ENCODE data around the gene FJX1.

Gene FJX1

DNA sequence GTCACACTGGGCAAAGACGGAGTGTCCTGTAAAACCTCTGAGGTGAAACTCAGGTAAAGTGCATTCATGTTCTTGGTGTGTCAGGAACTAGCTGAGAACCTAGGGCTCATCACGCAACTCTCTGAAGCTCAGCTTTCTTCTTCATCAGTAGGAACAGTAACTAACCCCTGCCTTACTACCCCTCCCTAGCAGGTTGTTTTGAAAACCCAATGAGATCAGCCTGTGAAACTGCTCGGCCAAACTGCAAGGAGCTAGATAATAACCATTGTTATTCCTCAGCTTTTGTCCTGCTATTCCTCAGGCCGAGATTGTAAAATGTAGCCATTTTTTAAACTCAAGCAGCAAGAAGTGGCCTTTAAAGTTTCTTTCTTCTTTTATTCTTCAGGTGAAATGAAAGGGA is 9.8 kb upstream of the FJX1 start:
- DNase-seq, result no peak

DNA sequence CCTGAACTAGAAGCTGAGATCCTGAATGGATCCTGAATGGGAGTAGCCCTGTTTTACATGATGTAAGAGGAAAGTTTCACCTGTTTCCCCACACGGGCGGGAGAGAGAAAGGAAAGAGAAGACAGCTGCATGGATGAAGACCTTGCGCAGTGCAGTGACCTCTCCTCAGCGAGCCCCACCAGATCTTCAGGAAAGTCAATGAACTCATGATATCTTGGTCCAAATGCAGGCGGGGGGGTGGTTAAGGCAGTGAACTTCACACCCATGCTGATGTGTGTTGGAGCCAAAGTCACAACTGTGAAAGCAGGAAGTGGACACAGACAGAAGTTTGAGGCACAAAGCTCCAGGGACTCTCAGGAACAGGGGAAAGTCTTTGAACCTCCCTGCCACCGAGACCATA is 8.6 kb upstream of the FJX1 start:
- no peak for DNase-seq

DNA sequence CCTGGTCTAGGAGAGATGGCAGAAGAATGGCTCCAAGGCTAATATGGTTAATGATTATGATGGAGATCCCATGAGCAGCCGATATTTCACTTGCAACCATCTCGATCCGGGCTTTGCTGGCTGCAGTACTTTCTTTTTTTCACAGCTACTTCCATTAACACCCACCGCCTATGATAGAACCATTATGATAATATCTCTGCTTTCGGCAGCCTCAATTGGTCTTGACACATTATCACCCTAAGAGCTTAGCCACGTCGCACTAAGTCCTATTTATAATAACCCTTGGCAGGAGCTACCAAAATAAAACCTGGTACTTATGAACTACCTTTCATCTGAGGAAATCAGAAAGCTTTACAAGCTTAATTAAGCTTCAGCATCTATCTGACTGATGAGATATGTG is 7.6 kb upstream of the FJX1 start:
- no peak for DNase-seq

DNA sequence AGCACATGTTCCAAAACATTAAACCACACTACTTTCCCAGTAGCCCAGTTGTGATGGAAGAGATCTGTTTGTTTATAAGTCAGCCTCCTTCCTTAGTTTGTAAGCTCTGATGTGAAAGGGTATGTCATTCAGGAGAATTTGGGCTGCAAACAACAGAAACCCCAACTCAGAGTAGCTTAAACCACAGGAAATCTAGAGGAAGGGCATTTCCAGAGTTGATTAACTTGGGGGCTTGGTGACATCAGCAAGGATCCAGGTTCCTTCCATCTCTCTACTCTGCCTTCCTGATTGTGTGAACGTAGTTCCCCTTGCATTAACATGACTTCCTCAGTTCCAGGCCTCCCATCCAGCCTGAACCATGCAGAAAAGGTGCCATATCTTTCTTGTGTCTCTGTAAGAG is 6.5 kb upstream of the FJX1 start:
- DNase-seq, result no peak

DNA sequence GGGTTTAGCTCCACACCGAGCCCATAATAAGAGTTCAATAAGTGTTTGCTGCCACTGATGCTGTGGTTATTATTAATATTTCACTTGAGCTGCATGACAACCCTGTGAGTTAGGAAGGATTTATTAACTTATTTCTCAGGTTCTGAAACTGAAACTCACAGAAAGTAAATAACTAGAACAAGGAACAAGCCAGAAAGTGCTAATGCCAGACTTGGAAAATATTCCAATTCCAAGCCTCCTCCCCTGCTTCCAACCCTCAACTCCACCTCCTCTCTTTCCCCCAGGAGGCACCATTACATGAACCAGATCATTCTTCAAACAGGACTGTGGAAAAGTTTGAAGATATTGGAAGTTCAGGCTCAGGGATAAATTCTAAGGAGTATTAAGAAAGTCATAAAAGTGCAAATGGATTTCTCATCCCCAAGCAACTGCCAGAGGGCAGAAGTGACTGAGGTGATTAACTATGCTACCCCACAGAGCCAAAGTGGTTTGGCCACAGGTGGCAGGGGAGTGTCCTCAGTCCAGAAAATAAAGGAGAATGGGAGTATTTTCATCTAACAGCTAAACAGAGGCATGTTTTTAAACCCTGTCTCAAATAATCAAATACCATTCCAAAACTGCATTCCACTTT is 3.2 kb upstream of the FJX1 start:
- DNase-seq, result peak; percentile 38

DNA sequence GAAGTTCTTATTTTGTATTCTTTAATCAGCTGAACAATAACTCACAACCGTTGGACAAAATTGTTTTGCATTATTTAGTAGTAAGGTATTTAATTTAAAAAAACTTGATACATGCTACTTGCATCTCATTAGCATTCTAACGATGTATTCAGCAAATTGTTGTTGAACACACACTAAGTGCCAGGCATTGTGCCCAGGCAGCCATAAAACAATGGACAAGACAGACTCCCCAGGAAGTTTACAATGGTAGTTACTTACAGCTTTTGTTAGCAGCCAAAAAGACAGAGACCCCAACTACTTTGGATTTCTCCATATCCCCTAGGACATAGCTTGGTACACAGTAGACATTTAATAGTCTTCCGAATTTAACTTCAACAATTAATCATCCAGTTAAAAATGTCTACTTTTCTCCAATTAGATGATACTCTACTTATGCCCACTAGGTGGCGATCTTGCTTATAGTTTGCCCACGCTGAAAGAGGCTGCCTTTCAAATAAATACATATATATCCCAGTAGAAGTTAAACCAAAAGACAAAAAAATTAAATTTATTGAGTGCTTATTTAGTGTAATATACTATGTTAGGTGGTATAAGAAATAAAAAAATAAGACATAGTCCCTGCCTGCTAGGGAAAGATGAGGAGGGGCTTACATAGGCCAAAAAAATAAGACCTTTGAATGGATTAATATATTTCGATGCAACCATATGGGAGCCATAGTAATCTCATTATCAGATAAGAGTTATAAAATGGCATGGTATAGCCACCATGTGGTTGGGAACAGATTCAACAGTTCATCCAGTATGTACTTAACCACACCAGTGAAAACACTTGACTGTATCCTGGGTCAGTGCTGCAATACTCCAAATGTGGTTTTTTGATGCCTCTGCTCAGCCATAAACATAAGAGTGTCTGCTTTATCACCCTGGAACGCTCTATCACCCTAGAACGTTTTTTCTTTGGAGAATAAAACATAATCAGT is 2.0 kb upstream of the FJX1 start:
- peak; percentile 52 for DNase-seq

DNA sequence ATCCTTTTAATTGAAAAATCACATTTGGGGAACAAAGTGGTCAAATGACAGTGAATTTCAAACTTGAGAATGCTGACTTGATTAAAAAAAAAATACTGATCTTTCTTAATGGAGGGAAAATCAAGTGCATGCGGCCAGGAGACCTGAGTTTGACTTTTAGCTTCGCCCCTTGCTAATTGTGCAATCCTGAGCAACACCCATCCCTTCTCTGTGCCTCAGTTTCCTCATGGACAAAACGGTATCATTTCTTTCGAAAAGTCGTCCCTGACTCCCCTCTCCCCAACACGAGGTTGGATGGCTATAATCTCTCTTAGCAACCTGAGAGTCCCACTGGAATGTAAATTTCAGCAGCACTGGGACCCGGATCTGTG is 959 bp upstream of the FJX1 start:
- no peak for DNase-seq

DNA sequence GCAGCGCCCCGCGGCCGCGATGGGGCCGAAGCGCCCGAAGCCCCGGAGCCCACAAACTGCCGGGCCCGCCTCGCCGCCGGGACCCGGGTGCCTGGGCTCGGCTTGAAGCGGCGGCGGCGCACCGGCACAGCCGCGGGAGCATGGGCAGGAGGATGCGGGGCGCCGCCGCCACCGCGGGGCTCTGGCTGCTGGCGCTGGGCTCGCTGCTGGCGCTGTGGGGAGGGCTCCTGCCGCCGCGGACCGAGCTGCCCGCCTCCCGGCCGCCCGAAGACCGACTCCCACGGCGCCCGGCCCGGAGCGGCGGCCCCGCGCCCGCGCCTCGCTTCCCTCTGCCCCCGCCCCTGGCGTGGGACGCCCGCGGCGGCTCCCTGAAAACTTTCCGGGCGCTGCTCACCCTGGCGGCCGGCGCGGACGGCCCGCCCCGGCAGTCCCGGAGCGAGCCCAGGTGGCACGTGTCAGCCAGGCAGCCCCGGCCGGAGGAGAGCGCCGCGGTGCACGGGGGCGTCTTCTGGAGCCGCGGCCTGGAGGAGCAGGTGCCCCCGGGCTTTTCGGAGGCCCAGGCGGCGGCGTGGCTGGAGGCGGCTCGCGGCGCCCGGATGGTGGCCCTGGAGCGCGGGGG is 346 bp downstream of the FJX1 start:
- DNase-seq, result peak; percentile 60

DNA sequence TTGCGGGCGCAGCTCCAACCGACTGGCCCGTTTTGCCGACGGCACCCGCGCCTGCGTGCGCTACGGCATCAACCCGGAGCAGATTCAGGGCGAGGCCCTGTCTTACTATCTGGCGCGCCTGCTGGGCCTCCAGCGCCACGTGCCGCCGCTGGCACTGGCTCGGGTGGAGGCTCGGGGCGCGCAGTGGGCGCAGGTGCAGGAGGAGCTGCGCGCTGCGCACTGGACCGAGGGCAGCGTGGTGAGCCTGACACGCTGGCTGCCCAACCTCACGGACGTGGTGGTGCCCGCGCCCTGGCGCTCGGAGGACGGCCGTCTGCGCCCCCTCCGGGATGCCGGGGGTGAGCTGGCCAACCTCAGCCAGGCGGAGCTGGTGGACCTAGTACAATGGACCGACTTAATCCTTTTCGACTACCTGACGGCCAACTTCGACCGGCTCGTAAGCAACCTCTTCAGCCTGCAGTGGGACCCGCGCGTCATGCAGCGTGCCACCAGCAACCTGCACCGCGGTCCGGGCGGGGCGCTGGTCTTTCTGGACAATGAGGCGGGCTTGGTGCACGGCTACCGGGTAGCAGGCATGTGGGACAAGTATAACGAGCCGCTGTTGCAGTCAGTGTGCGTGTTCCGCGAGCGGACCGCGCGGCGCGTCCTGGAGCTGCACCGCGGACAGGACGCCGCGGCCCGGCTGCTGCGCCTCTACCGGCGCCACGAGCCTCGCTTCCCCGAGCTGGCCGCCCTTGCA is 1.0 kb downstream of the FJX1 start:
- DNase-seq, result peak; percentile 80

DNA sequence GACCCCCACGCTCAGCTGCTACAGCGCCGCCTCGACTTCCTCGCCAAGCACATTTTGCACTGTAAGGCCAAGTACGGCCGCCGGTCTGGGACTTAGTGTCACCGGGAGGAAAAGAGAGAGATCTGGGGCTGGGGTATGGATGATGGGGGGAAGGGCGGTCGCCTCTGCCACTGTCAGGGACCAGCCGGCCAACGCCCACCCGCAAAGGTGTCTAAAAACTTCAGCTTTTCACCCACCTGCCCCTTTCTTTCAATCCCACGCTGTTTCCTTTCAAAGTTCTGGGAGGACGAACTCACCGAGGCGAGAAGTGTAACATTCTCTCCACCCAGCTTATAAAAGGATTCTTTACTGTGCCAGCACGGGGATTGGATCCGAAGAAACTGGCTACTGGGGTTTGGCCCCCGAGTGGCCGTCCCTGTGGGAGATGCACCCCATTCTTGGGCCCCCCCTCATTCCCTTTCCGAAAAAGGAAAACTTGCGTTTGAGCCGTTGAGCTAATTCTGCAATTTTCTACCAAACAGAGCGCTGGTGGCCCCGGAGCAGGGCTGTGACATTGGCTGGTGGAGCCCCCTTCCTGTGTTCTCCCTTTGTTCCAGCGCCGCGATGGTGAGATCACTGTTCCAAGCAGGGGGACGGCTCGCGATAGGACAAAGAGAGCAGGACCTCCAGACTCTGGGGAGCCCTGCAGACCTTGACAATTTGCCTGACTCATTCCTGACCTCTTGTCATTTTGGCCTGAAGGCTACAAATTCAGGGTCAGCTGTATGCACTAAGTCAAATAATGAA is 1.8 kb downstream of the FJX1 start:
- DNase-seq, result peak; percentile 69

DNA sequence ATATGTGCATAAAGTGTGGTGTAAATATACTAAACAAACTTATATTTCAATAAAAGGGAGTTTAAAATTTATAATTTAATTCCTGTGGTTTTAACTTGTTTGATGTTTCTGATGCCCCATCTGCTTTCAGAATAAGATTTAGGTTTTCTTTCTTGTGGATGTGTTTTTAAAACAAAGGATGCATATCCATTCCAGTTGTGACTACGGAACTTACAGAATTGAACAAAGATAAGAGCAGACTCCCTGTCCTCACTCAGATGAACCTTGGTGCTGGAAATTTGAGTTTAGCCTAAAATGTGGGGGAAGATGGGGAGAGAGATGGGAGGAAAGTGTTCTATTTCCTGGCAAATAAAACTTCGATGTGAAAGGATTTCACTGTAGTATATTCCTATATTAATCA is 2.5 kb downstream of the FJX1 start:
- DNase-seq, result no peak

DNA sequence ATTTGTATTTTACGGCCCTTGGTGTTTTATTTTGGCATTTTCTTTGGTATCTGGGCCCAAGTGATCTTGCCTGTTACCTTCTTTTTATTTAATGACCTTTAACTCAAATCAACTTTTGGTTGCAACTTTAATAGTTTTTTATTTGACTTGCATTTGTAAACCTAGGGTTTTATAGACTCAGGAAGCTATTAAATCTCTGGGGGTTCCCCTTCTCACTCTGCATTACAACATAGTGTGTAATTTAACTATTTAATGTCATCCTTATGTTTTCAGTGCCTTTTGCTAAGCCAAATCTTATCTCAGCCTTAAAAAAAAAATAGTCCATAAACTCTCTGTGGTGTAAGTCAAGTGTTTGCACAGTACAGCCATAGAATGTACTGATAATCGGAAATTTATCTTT is 3.4 kb downstream of the FJX1 start:
- no peak for DNase-seq

DNA sequence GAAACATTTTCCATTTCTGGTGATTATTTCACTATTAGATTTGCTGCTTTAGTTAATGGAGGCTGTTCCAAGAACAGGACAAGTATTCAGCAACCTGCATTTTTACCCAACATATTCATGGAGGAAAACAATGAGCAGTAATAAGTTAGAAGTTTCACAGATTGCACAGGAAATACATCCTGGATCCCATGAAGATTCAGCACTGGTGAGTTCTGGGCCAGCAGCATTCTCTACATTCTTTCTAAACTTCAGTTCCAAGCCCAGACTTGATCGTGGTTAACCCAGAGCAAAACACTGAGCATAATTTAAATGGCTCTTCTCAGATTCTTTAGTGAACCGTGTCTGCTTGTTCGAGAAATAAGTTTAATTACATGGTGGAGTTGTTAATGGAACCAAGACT is 3.8 kb downstream of the FJX1 start:
- no peak for DNase-seq

DNA sequence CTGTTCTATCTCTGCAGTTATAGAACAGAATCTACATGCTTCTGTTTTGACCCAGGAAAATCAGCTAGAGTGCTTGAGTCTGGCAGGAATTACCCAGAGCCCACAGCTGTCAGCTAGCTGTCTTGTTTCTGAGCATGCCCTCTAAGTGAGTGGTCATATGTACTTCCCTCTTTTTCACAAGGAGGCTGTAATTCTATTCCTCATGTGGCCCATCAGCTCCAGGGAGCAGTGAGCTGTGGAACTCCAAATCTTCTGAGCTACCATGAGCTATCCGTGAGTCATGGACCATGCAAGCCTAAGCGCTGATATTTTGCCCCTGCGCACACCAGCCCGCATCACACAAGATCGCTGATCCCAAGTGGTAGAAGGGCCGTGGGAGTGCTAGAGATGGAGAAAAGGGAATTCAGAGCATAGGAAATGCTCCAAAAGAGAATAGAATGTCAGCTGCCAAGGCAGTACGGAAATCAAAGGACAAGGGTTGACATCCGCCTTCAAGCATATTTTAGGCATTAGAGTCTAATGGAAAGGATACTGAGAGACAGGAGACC is 5.4 kb downstream of the FJX1 start:
- DNase-seq, result no peak

DNA sequence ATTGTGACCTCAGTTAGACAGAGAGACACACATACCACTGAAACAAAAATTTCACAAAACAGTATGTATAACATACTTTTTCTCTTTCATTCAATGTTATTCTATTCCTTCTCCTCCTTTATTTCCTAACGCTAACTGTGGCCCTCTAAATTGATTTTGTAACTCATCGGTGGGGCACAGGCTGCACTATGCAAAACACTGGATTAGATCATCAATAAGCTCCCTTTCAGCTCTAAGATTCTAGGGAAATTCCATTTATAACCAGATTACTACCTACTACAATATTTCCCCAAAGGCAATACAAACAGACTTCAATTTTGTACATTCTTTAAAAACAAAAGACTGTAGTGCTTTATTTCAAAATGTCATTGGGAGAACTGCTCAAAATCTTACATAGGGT is 6.1 kb downstream of the FJX1 start:
- no peak for DNase-seq

DNA sequence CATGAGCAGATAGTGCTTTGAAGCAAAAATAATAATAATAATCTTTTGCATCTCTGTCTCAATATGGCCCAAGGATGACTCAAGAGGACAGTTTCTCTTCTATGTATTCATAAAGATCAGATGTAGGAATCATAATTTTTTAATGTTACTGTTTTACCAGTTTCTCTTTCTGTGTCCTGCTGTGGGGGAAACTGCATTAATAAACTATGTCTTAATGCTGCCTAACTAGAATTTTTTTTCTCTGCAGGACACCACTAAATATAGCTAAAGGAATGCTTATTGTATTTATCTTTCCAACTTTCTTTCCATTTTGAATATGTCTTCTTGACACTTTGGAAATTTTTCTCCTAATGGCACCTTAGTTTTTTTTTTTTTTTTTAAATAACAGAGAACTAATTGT is 6.5 kb downstream of the FJX1 start:
- no peak for DNase-seq

DNA sequence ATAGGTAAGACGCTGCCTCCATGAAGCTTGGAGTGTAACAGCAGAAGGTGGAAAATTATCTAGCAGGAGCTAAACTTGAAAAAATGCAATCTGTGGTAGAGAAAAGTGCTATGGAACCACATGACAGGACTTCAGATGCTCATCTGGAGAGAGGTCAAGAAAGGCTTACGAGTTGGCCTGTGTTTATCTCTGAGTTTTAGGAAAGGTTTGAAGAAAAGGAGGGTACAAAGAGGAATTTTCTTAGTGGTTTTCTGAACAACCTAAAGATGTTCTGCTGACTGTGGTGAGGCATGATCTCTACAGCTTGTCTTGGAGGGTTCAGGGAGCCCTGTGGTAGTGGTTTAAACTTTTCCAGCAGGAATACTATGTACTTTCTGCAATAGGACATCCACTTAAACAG is 8.2 kb downstream of the FJX1 start:
- no peak for DNase-seq

DNA sequence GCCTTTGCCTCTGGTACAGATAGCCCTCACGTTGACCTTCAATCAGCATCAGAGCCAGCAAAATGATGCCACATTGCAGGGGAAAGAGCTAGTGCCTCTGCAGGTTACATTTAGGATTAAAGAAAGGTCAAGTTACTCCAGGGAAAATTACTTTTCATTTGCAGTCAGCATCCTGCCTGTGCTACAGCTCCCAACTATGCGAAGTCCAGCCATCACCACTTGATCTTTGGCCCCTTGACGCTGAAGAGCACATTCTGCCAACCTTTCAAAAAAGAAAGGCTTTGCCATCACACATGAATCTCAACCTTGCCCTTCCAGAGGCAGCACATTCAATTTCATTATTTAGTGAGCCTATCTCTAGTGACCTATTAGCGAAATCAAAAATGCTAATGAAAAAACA is 11.3 kb downstream of the FJX1 start:
- no peak for DNase-seq

DNA sequence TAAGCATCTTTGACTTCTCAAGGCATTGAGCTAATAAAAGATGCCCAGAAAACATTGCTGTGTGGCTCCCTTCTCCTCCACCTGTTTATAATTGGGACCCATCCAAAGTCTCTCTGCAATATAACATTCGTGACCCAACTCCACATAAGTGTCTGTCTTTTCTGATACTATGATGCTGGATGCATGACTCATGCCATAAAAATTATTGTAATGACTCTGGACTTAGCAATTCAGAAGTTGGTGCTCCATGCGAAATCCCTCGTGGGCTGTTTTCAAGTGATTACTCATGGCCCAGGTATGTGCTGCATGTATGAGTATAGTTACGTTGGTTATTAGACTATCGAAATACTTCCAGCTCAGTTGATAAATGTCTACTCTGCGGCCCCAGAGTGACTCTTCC is 11.7 kb downstream of the FJX1 start:
- no peak for DNase-seq

DNA sequence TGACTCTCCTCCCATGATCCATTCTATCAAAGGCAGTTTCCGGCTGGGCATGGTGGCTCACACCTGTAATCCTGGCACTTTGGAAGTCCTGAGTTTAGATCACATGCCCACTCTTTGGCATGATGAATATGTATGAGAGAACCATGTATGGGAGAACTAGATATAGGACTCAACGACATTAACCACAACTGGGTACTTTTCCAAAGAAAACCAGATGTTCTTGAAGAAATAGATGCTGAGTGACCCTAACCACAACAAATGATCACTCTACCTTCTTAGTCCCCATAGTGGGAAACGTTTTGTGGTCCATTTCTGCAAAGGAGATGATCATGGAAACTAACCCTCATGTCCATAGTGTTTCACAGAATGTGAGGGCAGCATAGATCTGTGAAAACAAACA is 13.6 kb downstream of the FJX1 start:
- DNase-seq, result no peak

DNA sequence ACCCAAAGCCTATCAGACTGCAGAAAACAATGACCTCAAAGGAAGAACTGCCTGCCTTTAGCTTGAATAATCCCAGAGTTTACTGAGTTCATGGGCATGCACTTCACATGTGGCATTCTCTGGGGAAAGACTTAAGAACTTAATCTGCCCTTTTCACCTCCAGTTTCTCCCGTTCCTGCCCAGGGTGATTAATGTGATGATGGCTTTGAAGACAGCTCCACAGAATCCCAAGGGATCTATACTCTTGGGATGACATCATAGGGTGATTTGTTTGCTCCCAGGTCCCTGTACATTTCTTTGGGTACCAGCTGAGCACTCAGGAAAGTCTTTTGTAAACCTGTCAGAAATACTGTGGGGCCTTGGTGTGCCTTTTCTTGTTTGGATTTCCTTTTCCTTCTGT is 14.0 kb downstream of the FJX1 start:
- DNase-seq, result no peak

DNA sequence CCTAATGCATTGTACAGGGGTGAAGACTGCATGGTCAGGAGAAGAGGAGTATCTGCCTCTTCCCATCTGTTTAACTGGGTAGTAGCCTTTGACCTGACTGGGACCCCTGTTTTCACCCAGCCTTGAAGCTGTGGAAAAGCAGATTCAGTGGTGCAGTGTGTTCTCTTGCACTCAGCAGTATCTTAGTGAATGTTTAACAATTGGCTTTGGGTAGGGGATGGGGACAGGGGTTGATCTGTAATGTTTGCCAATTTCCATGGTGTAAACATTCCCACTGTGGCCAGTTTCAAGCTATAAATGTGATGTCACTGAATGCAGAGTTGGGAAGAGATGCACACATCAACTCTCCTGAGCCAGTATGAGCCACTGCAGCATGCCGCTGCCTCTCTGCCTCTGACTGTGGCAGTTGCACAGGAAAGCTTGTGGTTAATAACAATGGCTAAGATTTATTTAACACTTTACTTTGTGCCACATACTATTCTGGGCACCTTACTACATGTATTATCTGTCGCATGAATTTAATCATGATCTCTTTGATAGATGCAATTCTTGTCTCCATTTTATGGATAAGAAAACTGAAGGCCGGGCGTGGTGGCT is 15.7 kb downstream of the FJX1 start:
- no peak for DNase-seq
